Activated CD4-positive, alpha-beta memory T cell treated with anti-CD3 and anti-CD28 coated beads for 36 hours (primary cell): ENCODE measurements around the gene PTPN9. TPM values are rescaled to one million over a fixed set of nuclear protein-coding genes. Genes with fewer than 3 reads are reported as not detected.
"Not testable (repeated sequence)": the region's sequence is repeated elsewhere in the genome, so short reads cannot be mapped to it uniquely, and the experiment has no call there.

Experiments used
- CTCF ChIA-PET: fragments of 350-600 bp; sonication (Branson Sonifier 250); formaldehyde crosslinking; loops from one replicate; lab custom pipeline; 2021; ENCODE audit warnings: antibody characterized with exemption, inconsistent platforms; lab: Charles Lee
- POLR2A ChIA-PET: fragments of 350-600 bp; sonication (Branson Sonifier 250); formaldehyde crosslinking; loops from one replicate; lab custom pipeline; 2021; ENCODE audit warnings: antibody characterized with exemption; lab: Charles Lee
- DNase-seq: peaks from one replicate; pipeline ENCODE4 v3.0.0-alpha.2; 2020
- H3K27ac Mint-ChIP-seq: one replicate; pipeline ENCODE4 v1.8.0; 2021; ENCODE audit warnings: mixed read lengths
- H3K27me3 Mint-ChIP-seq: one replicate; pipeline ENCODE4 v1.8.0; 2021; ENCODE audit warnings: mixed read lengths
- H3K36me3 Mint-ChIP-seq: one replicate; pipeline ENCODE4 v1.8.0; 2021; ENCODE audit warnings: mixed read lengths
- H3K4me1 Mint-ChIP-seq: one replicate; pipeline ENCODE4 v1.8.0; 2021; ENCODE audit warnings: low read depth, mixed read lengths
- H3K4me3 Mint-ChIP-seq: one replicate; pipeline ENCODE4 v1.8.0; 2021; ENCODE audit warnings: mild to moderate bottlenecking, mixed read lengths
- H3K9me3 Mint-ChIP-seq: one replicate; pipeline ENCODE4 v1.8.0; 2021; ENCODE audit warnings: mixed read lengths
- intact Hi-C: fragments of 100-400 bp; cut with micrococcal nuclease; formaldehyde crosslinking; loops from one replicate; pipeline ENCODE4 v1.15.1; 2023
- total RNA-seq, 2 experiments: library from RNA; stranded (reverse); gene quantifications; one replicate each; pipeline ENCODE4 v1.2.3, GENCODE V29; 2021

The PTPN9 gene
- total RNA-seq, 2 experiments from 2014 or later = 19.2 to 20.9 TPM

- DNase-seq = no peak
- Mint-ChIP-seq H3K4me3 (no peak overlapping the region), H3K27me3 (no peaks in the 10 kb centered on the region), H3K27ac (no peak overlapping the region), H3K9me3 (no peaks in the 10 kb centered on the region), H3K4me1 (peaks cover 5% of the 10 kb centered on the region), H3K36me3 (no peaks in the 10 kb centered on the region)
- ChIA-PET POLR2A (interaction anchor here (0.6 kb wide), 1 partner anchor 309 kb away, joined by 3 read pairs; no protein-coding TSS in a partner anchor), CTCF (no interaction called here)
- intact Hi-C loops = no loop called here
Observed at GRCh38 chr15:75551091-75551490, 28.0 kb downstream of the PTPN9 start.

GRCh38 chr15:75545064-75545463, 34.1 kb downstream of the PTPN9 start:
- ChIA-PET CTCF (no interaction called here), POLR2A (no interaction called here)
- Mint-ChIP-seq H3K9me3 (no peaks in the 10 kb centered on the region), H3K4me1 (peaks cover 14% of the 10 kb centered on the region), H3K27ac (no peak overlapping the region), H3K27me3 (no peaks in the 10 kb centered on the region), H3K36me3 (no peaks in the 10 kb centered on the region), H3K4me3 (no peak overlapping the region)
- no peak for DNase-seq
- intact Hi-C loops = no loop called here

GRCh38 chr15:75544359-75544758, 34.8 kb downstream of the PTPN9 start:
- H3K36me3 Mint-ChIP-seq = no peaks in the 10 kb centered on the region
- no peak overlapping the region for H3K27ac Mint-ChIP-seq
- no peaks in the 10 kb centered on the region for H3K27me3 Mint-ChIP-seq
- ChIA-PET CTCF (no interaction called here), POLR2A (interaction anchor here (0.6 kb wide), 1 partner anchor 12 kb away, joined by 5 read pairs; no protein-coding TSS in a partner anchor)
- no peak overlapping the region for H3K4me3 Mint-ChIP-seq
- intact Hi-C loops = no loop called here
- H3K4me1 Mint-ChIP-seq = peaks cover 14% of the 10 kb centered on the region
- no peak for DNase-seq
- H3K9me3 Mint-ChIP-seq = no peaks in the 10 kb centered on the region

GRCh38 chr15:75542949-75543545, 36.1 kb downstream of the PTPN9 start:
- H3K27me3 Mint-ChIP-seq, DNase-seq, H3K27ac Mint-ChIP-seq, H3K9me3 Mint-ChIP-seq, intact Hi-C loops, H3K36me3 Mint-ChIP-seq, POLR2A ChIA-PET, H3K4me3 Mint-ChIP-seq: not testable (repeated sequence)
- CTCF ChIA-PET = interaction anchor here (0.6 kb wide), 1 partner anchor 117 kb away, joined by 4 read pairs; no protein-coding TSS in a partner anchor
- peaks cover 14% of the 10 kb centered on the region for H3K4me1 Mint-ChIP-seq

GRCh38 chr15:75542386-75542797, 36.7 kb downstream of the PTPN9 start:
- intact Hi-C loops = no loop called here
- no peak for DNase-seq
- Mint-ChIP-seq H3K36me3 (no peaks in the 10 kb centered on the region), H3K27ac (no peak overlapping the region), H3K4me3 (no peak overlapping the region), H3K9me3 (no peaks in the 10 kb centered on the region), H3K27me3 (no peaks in the 10 kb centered on the region), H3K4me1 (peaks cover 14% of the 10 kb centered on the region)
- ChIA-PET CTCF (no interaction called here), POLR2A (no interaction called here)

- POLR2A ChIA-PET = no interaction called here
- H3K36me3 Mint-ChIP-seq = peaks cover 3% of the 10 kb centered on the region
- no peak for DNase-seq
- no peak overlapping the region for H3K4me3 Mint-ChIP-seq
- H3K27me3 Mint-ChIP-seq = no peaks in the 10 kb centered on the region
- CTCF ChIA-PET = no interaction called here
- H3K27ac Mint-ChIP-seq = no peak overlapping the region
- intact Hi-C loops = no loop called here
- H3K4me1 Mint-ChIP-seq = peaks cover 12% of the 10 kb centered on the region
- H3K9me3 Mint-ChIP-seq = no peaks in the 10 kb centered on the region
Observed at GRCh38 chr15:75538376-75538775, 40.7 kb downstream of the PTPN9 start.

GRCh38 chr15:75533945-75534344, 45.2 kb downstream of the PTPN9 start:
- peaks cover 5% of the 10 kb centered on the region for H3K36me3 Mint-ChIP-seq
- intact Hi-C loops = no loop called here
- peaks cover 20% of the 10 kb centered on the region for H3K4me1 Mint-ChIP-seq
- ChIA-PET CTCF (interaction anchor here (1.5 kb wide), 1 partner anchor 107 kb away, joined by 3 read pairs; no protein-coding TSS in a partner anchor), POLR2A (no interaction called here)
- H3K4me3 Mint-ChIP-seq = no peak overlapping the region
- no peaks in the 10 kb centered on the region for H3K9me3 Mint-ChIP-seq
- no peaks in the 10 kb centered on the region for H3K27me3 Mint-ChIP-seq
- DNase-seq = no peak
- no peak overlapping the region for H3K27ac Mint-ChIP-seq

- H3K4me1 Mint-ChIP-seq = peaks cover 20% of the 10 kb centered on the region
- no peak overlapping the region for H3K27ac Mint-ChIP-seq
- DNase-seq = no peak
- ChIA-PET CTCF (interaction anchor here (0.6 to 1.9 kb wide), 7 partner anchors 9 to 1121 kb away, joined by 3 to 11 read pairs (median 4); partner anchors contain the start of genes MAN2C1 and PTPN9), POLR2A (interaction anchor here (0.7 to 1.2 kb wide), 2 partner anchors 11 to 164 kb away, joined by 5 to 8 read pairs; partner anchors contain the start of gene MAN2C1)
- peaks cover 5% of the 10 kb centered on the region for H3K36me3 Mint-ChIP-seq
- no peaks in the 10 kb centered on the region for H3K9me3 Mint-ChIP-seq
- H3K4me3 Mint-ChIP-seq = no peak overlapping the region
- H3K27me3 Mint-ChIP-seq = no peaks in the 10 kb centered on the region
- intact Hi-C loops = no loop called here
Observed at GRCh38 chr15:75532413-75533250, 46.5 kb downstream of the PTPN9 start.

GRCh38 chr15:75531041-75531450, 48.1 kb downstream of the PTPN9 start:
- POLR2A ChIA-PET = interaction anchor here (0.9 kb wide), 1 partner anchor 109 kb away, joined by 3 read pairs; the partner anchor contains the start of gene IMP3
- no peaks in the 10 kb centered on the region for H3K9me3 Mint-ChIP-seq
- DNase-seq = no peak
- intact Hi-C loops = no loop called here
- H3K27ac Mint-ChIP-seq = no peak overlapping the region
- no peak overlapping the region for H3K4me3 Mint-ChIP-seq
- no peaks in the 10 kb centered on the region for H3K27me3 Mint-ChIP-seq
- peaks cover 16% of the 10 kb centered on the region for H3K4me1 Mint-ChIP-seq
- peaks cover 14% of the 10 kb centered on the region for H3K36me3 Mint-ChIP-seq
- CTCF ChIA-PET = interaction anchor here (0.7 kb wide), 1 partner anchor 149 kb away, joined by 3 read pairs; no protein-coding TSS in a partner anchor

- POLR2A ChIA-PET = interaction anchor here (0.7 kb wide), 1 partner anchor 39 kb away, joined by 4 read pairs; no protein-coding TSS in a partner anchor
- Mint-ChIP-seq H3K27me3 (no peaks in the 10 kb centered on the region), H3K9me3 (no peaks in the 10 kb centered on the region), H3K4me3 (no peak overlapping the region), H3K27ac (no peak overlapping the region), H3K36me3 (peaks cover 15% of the 10 kb centered on the region), H3K4me1 (peaks cover 16% of the 10 kb centered on the region)
- intact Hi-C loops = no loop called here
- CTCF ChIA-PET = no interaction called here
- no peak for DNase-seq
Observed at GRCh38 chr15:75530169-75530568, 48.9 kb downstream of the PTPN9 start.

- DNase-seq, CTCF ChIA-PET, H3K9me3 Mint-ChIP-seq, POLR2A ChIA-PET, H3K27me3 Mint-ChIP-seq, H3K4me1 Mint-ChIP-seq, H3K27ac Mint-ChIP-seq, H3K4me3 Mint-ChIP-seq, intact Hi-C loops: not testable (repeated sequence)
- H3K36me3 Mint-ChIP-seq = peaks cover 28% of the 10 kb centered on the region
Observed at GRCh38 chr15:75525756-75526155, 53.4 kb downstream of the PTPN9 start.

GRCh38 chr15:75523011-75523410, 56.1 kb downstream of the PTPN9 start:
- DNase-seq = no peak
- intact Hi-C loops = no loop called here
- Mint-ChIP-seq H3K27ac (no peak overlapping the region), H3K9me3 (no peaks in the 10 kb centered on the region), H3K4me1 (no peaks in the 10 kb centered on the region), H3K27me3 (no peaks in the 10 kb centered on the region), H3K36me3 (peaks cover 34% of the 10 kb centered on the region), H3K4me3 (no peak overlapping the region)
- ChIA-PET CTCF (no interaction called here), POLR2A (no interaction called here)
